Hepatocyte (in vitro differentiated cells): Measurements from ENCODE around the gene RPL29. TPM values are rescaled to one million over a fixed set of nuclear protein-coding genes. Genes with fewer than 3 reads are reported as not detected.

ENCODE experiments used
- DNase-seq: peaks from one replicate; pipeline ENCODE4 v3.0.0-alpha.2; 2016; ENCODE audit warnings: low spot score
- H2AFZ ChIP-seq: fragments of 200-600 bp; sonication (generic); 2 replicates; pipeline ENCODE4 v1.6.0; 2016; ENCODE audit warnings: antibody characterized with exemption, mild to moderate bottlenecking
- H3K27ac ChIP-seq: fragments of 200-600 bp; sonication (generic); 2 replicates; pipeline ENCODE4 v1.5.1; 2016; ENCODE audit warnings: mild to moderate bottlenecking
- H3K27me3 ChIP-seq: fragments of 200-600 bp; sonication (generic); 2 replicates; pipeline ENCODE4 v1.6.1; 2016
- H3K36me3 ChIP-seq: fragments of 200-600 bp; sonication (generic); replicated peaks from 2 replicates; pipeline ENCODE4 v1.5.1; 2016; ENCODE audit warnings: low read depth; ENCODE audit not compliant: insufficient read depth
- H3K4me1 ChIP-seq: fragments of 200-600 bp; sonication (generic); 2 replicates; pipeline ENCODE4 v1.5.1; 2016; ENCODE audit warnings: mild to moderate bottlenecking, moderate library complexity; ENCODE audit not compliant: insufficient read depth
- H3K4me2 ChIP-seq: fragments of 200-600 bp; sonication (generic); 2 replicates; pipeline ENCODE4 v1.6.0; 2016
- H3K4me3 ChIP-seq: fragments of 200-600 bp; sonication (generic); 2 replicates; pipeline ENCODE4 v1.5.1; 2016; ENCODE audit warnings: mild to moderate bottlenecking
- H3K79me2 ChIP-seq: fragments of 200-600 bp; sonication (generic); 2 replicates; pipeline ENCODE4 v1.6.0; 2017; ENCODE audit warnings: mild to moderate bottlenecking
- H3K9me2 ChIP-seq: fragments of 200-600 bp; sonication (generic); replicated peaks from 2 replicates; pipeline ENCODE4 v1.6.0; 2017; ENCODE audit warnings: mild to moderate bottlenecking; ENCODE audit not compliant: insufficient read depth
- H3K9me3 ChIP-seq: fragments of 200-600 bp; sonication (generic); 2 replicates; pipeline ENCODE4 v1.5.1; 2016; ENCODE audit warnings: low read depth, mild to moderate bottlenecking
- H4K20me1 ChIP-seq: fragments of 200-600 bp; sonication (generic); 2 replicates; pipeline ENCODE4 v1.6.0; 2016; ENCODE audit warnings: mild to moderate bottlenecking; ENCODE audit not compliant: insufficient read depth, poor library complexity, severe bottlenecking
- EZH2 ChIP-seq: fragments of 200-600 bp; sonication (generic); IDR thresholded peaks from 2 replicates; pipeline ENCODE4 v1.6.1; 2016; ENCODE audit warnings: antibody characterized with exemption, mild to moderate bottlenecking, borderline replicate concordance
- EZH2phosphoT487 ChIP-seq: fragments of 200-600 bp; sonication (generic); IDR thresholded peaks from one replicate; pipeline ENCODE4 v1.6.1; 2018; ENCODE audit warnings: antibody characterized with exemption, mild to moderate bottlenecking, low read depth, moderate library complexity; ENCODE audit not compliant: unreplicated experiment, severe bottlenecking
- WGBS: methylation state at CpG from one replicate; pipeline ENCODE4 v1.1.6; 2016; ENCODE audit warnings: low lambda C conversion rate; ENCODE audit errors: missing lambda C conversion rate; 5-methylcytosine and 5-hydroxymethylcytosine counted together
- polyA plus RNA-seq: library from polyadenylated mRNA; unstranded; fragments of >200 nt; fragmentation: Nextera tagmentation; extraction: Ambion mirVana; gene quantifications from 2 replicates; pipeline ENCODE4 v1.2.1, GENCODE V29; 2016
- total RNA-seq: library from RNA; depleted of rRNA; stranded (reverse); fragments of >200 nt; gene quantifications from 2 replicates; pipeline ENCODE4 v1.2.3, GENCODE V29; 2014
- TF ChIP-seq, protein P1 (sequence below): fragments of 200-600 bp; sonication (generic); IDR thresholded peaks from 2 replicates; pipeline ENCODE4 v1.5.1; 2016; ENCODE audit warnings: antibody characterized with exemption, mild to moderate bottlenecking; ENCODE audit not compliant: poor library complexity

The RPL29 gene
- total and polyA plus RNA-seq, 2 experiments from 2014 or later: 786 to 981 TPM

DNA sequence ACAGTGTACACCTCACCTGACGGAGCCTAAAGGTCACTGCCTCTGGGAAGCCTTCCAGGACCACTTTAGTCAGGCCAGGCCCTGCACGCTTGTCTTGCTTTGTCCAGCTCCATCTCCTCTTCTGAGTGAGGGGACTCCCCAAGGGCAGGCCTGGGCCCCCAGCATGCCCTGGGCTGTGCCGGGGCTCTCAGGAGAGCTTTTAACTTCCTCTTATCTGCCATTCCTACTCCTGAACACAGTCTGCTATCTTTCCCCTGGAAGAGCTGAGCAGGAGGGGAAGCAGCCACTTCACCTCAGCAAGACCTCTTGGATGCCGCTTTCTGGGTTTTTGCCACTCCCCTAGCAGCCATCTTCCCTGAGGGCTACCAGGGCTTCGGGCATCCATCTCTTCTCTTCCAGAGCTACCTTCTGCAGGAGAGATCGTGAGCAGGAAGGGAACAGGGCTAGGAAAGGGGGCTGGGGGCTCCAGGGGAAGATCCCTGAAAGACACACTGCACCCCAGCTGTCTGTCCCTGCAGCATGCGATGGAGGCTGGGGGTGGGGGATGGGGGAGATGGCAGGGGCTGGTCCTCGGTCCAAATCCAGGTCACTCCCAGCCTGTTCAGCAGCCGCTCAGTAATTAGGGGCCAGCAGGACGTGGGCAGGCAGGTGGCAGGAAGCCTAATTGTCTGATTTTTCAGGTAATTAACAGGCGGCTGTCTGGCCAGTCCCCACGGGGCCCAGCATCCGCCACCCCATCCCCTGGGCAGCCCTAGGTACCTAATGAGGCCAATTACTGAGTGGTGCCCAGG is 19.9 kb upstream of the RPL29 start:
- Histone ChIP-seq H2AFZ (no peak overlapping the region), H3K27me3 (no peaks in the 10 kb centered on the region), H3K79me2 (no peaks in the 10 kb centered on the region), H4K20me1 (no peaks in the 10 kb centered on the region), H3K9me2 (no peaks in the 10 kb centered on the region), H3K4me2 (no peak overlapping the region), H3K36me3 (no peaks in the 10 kb centered on the region), H3K9me3 (no peaks in the 10 kb centered on the region), H3K4me3 (no peak overlapping the region), H3K27ac (no peak overlapping the region), H3K4me1 (no peaks in the 10 kb centered on the region)
- WGBS: 85% methylated on average over 12 of the region's 13 CpGs
- no peak for DNase-seq
- TF ChIP-seq EZH2: no peak
- TF ChIP-seq, protein P1, sequence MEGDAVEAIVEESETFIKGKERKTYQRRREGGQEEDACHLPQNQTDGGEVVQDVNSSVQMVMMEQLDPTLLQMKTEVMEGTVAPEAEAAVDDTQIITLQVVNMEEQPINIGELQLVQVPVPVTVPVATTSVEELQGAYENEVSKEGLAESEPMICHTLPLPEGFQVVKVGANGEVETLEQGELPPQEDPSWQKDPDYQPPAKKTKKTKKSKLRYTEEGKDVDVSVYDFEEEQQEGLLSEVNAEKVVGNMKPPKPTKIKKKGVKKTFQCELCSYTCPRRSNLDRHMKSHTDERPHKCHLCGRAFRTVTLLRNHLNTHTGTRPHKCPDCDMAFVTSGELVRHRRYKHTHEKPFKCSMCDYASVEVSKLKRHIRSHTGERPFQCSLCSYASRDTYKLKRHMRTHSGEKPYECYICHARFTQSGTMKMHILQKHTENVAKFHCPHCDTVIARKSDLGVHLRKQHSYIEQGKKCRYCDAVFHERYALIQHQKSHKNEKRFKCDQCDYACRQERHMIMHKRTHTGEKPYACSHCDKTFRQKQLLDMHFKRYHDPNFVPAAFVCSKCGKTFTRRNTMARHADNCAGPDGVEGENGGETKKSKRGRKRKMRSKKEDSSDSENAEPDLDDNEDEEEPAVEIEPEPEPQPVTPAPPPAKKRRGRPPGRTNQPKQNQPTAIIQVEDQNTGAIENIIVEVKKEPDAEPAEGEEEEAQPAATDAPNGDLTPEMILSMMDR: no peak
- TF ChIP-seq EZH2phosphoT487: no peak

DNA sequence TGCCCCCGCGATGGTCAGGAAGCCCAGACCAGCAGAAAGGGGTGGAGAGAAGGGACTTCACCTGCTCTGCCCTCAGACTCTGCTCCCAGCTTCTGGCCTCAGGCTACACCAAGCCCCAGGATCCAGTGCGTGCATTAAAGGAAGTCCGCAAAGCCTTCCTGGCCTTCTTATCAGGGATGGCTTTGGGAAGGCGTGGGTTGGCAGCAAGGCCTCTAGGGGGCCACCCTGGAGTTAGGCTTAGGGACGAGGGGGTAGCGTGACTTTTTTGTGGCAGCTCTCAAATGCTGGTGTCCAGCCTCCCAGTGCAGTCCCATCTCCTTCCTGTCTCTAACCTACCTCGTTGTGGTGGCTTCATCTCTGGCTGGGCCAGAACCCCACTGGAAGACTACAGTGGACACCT is 18.9 kb upstream of the RPL29 start:
- 68% methylated on average over 8 of the region's 8 CpGs for WGBS
- Histone ChIP-seq H3K9me3 (no peaks in the 10 kb centered on the region), H3K4me3 (no peak overlapping the region), H3K79me2 (no peaks in the 10 kb centered on the region), H3K4me1 (no peaks in the 10 kb centered on the region), H3K27ac (no peak overlapping the region), H3K9me2 (no peaks in the 10 kb centered on the region), H2AFZ (no peak overlapping the region), H3K4me2 (no peak overlapping the region), H3K27me3 (no peaks in the 10 kb centered on the region), H3K36me3 (no peaks in the 10 kb centered on the region), H4K20me1 (no peaks in the 10 kb centered on the region)
- TF ChIP-seq, protein P1: peak; percentile 20
- TF ChIP-seq EZH2 (no peak), EZH2phosphoT487 (no peak)
- peak; percentile 40 for DNase-seq

DNA sequence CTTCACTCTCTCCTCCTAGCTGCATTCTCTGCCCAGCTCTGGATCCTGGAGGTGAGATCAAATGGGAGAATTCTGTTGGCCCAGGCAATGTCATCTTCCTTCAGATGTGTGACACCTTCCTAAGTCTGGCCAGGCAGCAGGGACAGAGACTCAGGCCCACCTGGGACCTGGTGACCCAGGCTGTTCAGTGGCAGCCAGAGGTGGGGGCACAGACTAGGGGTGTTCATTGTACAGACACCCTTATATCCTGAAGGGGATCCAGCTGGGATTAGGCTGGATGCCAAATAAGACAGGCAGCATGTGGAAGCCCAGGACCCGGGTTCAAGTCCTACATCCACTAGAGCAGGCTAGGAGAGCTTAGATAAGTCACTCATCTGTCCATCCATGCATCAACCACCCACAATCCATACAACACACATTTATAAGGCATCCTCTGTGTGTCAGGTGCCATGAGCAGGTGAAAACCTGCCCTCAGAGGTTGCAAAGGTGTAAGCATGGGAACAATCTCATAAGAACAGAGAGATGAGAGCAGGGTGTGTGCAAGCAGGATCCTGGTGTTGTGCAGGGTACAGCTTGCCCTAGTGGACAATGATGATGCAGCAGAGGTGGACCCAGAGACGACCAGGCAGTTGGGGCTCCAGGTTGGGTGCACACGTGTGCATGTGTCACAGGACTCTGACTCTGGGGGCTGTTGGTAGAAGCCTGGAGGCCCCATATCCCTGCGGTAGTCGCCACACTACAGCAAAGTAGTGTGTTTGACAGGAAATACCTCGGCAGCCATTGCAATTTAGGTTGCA is 18.3 kb upstream of the RPL29 start:
- WGBS: 86% methylated on average over 6 of the region's 6 CpGs
- Histone ChIP-seq H3K36me3 (no peaks in the 10 kb centered on the region), H2AFZ (no peak overlapping the region), H4K20me1 (no peaks in the 10 kb centered on the region), H3K4me2 (no peak overlapping the region), H3K9me3 (no peaks in the 10 kb centered on the region), H3K4me1 (no peaks in the 10 kb centered on the region), H3K79me2 (no peaks in the 10 kb centered on the region), H3K4me3 (no peak overlapping the region), H3K9me2 (no peaks in the 10 kb centered on the region), H3K27ac (no peak overlapping the region), H3K27me3 (no peaks in the 10 kb centered on the region)
- DNase-seq: no peak
- TF ChIP-seq, protein P1: no peak
- TF ChIP-seq EZH2: no peak
- TF ChIP-seq EZH2phosphoT487: no peak
